CD4-positive, alpha-beta T cell treated with Interleukin-15 for 1 hour (primary cell): Measurements from ENCODE around the gene HSD17B14.

ENCODE experiments used
- DNase-seq: peaks from one replicate; pipeline ENCODE4 v3.0.0-alpha.2; 2020

HSD17B14 gene

GRCh38 chr19:48822514-48822913 lies 13.8 kb downstream of the HSD17B14 start:
- no peak for DNase-seq

- DNase-seq: no peak
Measured at GRCh38 chr19:48821633-48822032, 14.7 kb downstream of the HSD17B14 start.

DNA sequence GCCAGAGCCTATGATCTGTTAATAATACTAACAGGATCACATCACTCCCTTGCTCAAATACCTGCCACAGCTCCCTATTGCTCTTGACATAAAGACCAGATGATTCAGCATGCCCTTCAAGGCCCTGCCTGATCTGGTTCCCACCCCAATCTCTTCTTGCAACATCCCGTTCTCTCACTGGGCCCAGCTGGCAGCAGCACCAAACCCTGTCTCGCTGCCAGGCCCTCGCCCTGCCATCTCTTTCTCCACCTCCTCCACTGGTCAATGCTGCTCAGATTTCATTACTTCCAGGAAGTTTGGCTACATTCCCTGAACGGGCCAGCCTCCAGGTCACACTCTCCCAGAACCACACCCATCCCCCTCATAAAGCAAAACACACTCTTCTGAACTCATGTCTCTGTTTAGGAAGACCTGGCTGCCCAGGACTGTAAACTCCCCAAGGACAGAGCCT lies 16.9 kb downstream of the HSD17B14 start:
- no peak for DNase-seq

GRCh38 chr19:48818234-48818820 lies 18.0 kb downstream of the HSD17B14 start:
- DNase-seq: no peak

GRCh38 chr19:48817585-48818124 lies 18.6 kb downstream of the HSD17B14 start:
- no peak for DNase-seq

- DNase-seq: no peak
Measured at GRCh38 chr19:48815870-48816501, 20.3 kb downstream of the HSD17B14 start.

- no peak for DNase-seq
Measured at GRCh38 chr19:48814895-48815294, 21.4 kb downstream of the HSD17B14 start.

- no peak for DNase-seq
Measured at GRCh38 chr19:48813123-48813913, 23.0 kb downstream of the HSD17B14 start.

DNA sequence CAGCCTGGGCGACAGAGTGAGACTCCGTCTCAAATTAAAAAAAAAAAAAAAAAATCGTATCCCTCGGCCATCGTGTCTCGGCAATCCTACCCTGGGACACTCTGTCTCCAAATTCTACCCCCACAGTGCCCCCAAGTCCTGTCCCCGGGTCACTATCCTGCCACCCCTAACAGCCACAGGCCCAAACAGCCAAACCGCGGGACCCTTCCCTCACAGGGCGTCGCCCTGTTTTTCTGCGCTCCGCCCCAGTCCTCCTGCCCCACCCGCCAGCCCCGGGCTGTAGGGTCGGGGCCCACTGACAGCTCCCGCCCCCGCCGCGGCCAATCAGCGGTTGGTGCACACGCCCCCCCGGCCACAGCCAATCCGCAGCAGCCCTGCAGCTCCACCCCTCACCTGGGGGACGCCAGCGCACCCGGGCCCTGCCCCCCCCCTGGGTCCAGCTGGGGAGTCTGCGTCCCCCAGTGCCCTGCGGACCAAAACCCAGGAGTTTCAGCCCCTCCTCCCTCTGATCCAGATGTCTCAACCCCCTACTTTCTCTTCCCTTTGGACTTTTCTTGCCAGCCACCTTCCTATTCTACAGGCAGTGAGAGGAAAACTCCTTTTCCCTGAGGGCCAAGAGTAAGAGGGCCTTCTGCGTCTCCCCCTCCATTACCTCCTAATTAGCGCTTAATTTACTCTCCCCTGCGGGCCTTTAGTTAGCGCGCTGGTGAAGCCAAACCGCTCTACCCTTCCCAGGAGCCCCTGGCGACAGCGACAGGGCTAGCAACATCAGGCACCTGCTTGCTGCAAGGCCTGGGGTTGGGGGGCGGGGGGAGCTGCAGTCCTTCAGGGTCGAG lies 24.0 kb downstream of the HSD17B14 start:
- DNase-seq: peak; percentile 79

DNA sequence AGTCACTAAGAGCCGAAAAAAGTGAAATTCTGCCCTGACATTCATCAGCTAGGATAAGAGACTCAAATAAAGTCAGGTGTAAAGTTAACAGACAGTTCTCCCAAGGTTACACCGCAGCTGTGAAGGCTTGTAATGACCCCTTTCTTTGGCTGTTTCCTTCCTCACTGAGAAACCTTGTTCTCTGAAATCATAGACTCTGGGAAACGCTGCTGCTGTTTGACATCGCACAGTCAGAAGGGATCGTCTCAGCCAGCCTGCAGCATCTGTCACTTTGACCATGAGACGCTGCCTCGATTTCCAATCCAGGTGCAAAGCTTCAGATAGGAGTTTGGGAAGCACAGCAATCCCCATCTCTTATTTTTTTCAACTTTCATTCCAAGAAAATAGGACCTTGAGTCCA lies 26.1 kb downstream of the HSD17B14 start:
- DNase-seq: no peak

DNA sequence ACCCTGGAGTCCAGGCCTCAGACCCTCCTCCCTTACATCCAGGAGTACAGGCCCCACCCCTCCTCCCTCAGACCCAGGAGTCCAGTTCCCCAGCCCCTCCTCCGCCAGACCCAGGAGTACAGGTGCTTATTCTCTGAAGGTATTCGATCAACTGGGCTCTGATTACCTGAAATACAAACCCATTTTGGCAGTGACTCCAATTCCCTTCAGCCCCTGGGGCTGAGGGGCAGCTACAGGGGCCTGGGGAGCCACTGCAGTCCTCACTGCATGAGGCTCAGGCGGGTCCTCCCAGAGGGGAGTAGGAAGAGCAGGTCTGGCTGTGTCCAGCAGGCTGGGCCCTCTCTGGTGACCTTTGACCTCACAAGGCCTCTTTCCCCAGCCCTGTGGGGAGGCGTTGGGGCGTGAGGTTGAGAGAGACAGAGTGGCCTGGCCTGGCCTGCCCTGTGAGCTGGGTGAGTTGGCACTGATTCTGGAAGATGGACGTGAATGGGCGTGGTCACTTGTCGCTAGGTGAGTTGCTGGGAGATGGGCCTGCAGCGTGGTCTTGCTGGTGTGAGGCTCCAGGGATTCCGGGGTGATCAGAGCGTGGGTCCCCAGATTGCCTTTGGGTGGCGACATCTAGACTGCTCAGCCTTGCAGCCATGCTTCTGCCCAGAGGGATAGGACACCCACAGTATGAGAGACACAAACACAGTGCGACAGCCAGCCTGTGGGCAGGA lies 28.5 kb downstream of the HSD17B14 start:
- no peak for DNase-seq

- peak; percentile 42 for DNase-seq
Measured at GRCh38 chr19:48806818-48807589, 29.3 kb downstream of the HSD17B14 start.

GRCh38 chr19:48806518-48806817 lies 29.8 kb downstream of the HSD17B14 start:
- DNase-seq: no peak

DNA sequence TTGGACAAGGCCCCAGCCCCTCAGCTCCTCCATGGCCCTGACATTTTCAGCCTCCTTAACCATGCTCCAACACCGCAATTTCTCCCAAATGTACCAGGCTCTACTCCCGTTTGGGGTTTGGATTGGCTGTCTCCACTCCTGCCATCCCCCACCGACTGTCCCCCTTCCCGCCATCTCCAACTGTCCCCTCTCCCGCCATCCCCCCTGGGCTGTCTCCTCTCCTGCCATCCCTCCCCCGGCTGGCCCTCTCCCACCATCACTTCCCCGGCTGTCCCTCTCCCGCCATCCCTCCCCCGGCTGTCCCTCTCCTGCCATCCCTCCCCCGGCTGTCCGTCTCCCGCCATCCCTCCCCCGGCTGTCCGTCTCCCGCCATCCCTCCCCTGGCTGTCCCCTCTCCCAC lies 30.8 kb downstream of the HSD17B14 start:
- no peak for DNase-seq

- no peak for DNase-seq
Measured at GRCh38 chr19:48804496-48804895, 31.8 kb downstream of the HSD17B14 start.

GRCh38 chr19:48802623-48803022 lies 33.7 kb downstream of the HSD17B14 start:
- DNase-seq: no peak

GRCh38 chr19:48799358-48800300 lies 36.7 kb downstream of the HSD17B14 start:
- DNase-seq: no peak

- no peak for DNase-seq
Measured at GRCh38 chr19:48798937-48799336, 37.4 kb downstream of the HSD17B14 start.

GRCh38 chr19:48797103-48797502 lies 39.2 kb downstream of the HSD17B14 start:
- no peak for DNase-seq
